HFF-Myc (cell line): ENCODE measurements around the gene GDF15.

Source experiments
- DNase-seq: peaks from one replicate; pipeline ENCODE4 v3.0.0-alpha.2; 2011; ENCODE audit warnings: low read depth; ENCODE audit errors: extremely low read depth
- H3K4me3 ChIP-seq: replicated peaks from 2 replicates; pipeline ENCODE4 v1.5.1; 2011; ENCODE audit warnings: low read depth, mild to moderate bottlenecking, control low read depth, low read length
- TF ChIP-seq, protein P1 (sequence below): IDR thresholded peaks from 2 replicates; pipeline ENCODE4 v1.5.1; 2012; ENCODE audit warnings: mild to moderate bottlenecking, low read depth, low read length, control low read depth; ENCODE audit errors: missing control alignments

The GDF15 gene

DNA sequence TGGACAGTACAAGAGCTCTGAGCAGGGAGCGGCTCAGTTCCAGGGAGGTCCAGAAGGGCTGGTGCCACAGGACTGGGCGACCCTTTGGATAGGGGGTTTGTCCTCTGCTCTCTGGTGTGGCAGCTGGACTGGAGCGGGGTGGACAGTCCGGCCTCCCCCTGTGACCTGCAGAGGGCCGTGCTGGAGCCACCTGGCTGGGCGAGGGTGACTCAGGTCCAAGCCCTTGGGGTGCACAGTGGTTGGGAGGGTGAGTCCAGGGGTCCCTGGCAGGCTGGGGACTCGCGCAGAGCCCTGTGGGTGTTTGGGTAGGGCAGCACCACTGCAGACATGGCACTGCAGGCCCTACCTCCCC, 40.4 kb downstream of the GDF15 start:
- no peak overlapping the region for H3K4me3 ChIP-seq
- TF ChIP-seq, protein P1, sequence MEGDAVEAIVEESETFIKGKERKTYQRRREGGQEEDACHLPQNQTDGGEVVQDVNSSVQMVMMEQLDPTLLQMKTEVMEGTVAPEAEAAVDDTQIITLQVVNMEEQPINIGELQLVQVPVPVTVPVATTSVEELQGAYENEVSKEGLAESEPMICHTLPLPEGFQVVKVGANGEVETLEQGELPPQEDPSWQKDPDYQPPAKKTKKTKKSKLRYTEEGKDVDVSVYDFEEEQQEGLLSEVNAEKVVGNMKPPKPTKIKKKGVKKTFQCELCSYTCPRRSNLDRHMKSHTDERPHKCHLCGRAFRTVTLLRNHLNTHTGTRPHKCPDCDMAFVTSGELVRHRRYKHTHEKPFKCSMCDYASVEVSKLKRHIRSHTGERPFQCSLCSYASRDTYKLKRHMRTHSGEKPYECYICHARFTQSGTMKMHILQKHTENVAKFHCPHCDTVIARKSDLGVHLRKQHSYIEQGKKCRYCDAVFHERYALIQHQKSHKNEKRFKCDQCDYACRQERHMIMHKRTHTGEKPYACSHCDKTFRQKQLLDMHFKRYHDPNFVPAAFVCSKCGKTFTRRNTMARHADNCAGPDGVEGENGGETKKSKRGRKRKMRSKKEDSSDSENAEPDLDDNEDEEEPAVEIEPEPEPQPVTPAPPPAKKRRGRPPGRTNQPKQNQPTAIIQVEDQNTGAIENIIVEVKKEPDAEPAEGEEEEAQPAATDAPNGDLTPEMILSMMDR = no peak
- no peak for DNase-seq

DNA sequence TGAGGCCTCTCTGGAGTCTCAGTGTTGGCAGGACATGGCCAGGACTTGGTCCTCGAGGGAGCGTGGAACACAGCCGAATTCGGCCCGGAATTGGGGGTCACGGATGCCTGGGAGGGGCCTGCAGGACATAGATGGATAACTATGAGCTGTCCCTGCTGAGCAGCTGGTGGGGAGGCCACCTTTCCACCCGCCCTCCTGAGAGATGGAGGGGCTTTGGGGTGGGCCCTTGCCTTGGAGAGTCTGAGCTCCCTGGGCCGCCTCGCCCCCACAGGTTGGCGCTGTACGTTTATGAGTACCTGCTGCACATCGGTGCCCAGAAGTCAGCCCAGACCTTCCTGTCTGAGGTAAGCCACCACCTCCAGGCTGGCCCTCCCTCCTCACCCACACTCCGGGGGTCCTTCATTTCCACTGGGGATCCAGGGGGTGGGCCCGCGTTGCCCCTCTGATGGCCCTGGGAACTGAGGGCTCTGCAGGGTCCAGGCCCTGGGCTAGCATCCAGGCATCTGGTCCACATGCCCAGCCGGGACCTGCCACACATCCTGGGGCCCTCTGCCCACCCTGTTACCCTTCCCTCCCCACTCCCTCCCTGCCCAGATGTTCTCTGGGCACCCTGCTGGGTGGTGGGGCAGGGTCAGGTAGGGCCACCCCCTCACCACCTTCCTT, 41.3 kb downstream of the GDF15 start:
- DNase-seq = no peak
- H3K4me3 ChIP-seq = no peak overlapping the region
- TF ChIP-seq, protein P1 = no peak

DNA sequence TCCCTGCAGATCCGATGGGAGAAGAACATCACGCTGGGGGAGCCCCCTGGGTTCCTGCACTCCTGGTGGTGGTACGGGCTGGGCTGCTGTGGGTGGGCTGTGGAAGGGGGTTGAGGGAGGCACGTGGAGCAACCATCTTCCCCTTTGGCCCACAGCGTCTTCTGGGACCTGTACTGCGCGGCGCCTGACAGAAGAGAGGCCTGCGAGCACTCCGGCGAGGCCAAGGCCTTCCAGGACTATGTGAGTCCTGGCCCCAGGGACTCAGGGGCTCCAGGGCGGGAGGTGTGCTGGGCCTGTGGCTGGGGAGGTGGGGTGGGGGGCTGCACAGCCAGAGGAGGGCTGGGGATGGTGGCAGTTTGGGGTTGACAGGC, 41.8 kb downstream of the GDF15 start:
- no peak for DNase-seq
- no peak overlapping the region for H3K4me3 ChIP-seq
- TF ChIP-seq, protein P1 = no peak

DNA sequence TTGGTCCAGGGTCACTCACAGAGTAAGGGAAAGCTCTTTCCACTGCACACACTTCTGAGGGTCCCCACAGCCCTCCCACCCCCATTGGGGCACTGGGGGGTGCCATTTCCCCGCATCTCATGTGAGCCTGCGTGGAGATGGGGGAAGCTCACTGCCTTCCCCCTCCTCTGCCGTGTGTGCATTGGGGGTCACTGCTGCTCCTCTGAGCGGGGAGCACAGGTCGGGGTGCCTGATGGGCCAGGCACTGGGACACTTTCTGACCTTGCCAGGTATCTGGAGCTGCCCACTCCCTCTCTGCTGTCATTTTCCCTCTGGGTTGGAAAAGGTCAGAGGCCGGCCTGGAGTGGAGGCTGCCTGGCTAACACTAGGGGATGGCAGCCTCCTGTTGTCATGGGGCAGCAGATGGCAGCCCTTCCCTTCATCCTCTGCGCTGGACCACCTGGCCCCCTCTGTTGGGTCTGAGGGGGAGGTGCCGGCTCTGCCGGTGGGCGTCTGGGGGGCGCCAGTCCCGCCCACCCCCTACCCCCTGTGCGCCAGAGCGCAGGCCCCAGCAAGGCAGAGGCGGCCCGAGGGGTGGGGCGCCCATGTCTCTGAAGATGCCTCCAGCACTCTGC, 42.3 kb downstream of the GDF15 start:
- TF ChIP-seq, protein P1 = no peak
- no peak for DNase-seq
- H3K4me3 ChIP-seq = peak overlapping the region; percentile 13; the same call in 1 of the 2 replicates

DNA sequence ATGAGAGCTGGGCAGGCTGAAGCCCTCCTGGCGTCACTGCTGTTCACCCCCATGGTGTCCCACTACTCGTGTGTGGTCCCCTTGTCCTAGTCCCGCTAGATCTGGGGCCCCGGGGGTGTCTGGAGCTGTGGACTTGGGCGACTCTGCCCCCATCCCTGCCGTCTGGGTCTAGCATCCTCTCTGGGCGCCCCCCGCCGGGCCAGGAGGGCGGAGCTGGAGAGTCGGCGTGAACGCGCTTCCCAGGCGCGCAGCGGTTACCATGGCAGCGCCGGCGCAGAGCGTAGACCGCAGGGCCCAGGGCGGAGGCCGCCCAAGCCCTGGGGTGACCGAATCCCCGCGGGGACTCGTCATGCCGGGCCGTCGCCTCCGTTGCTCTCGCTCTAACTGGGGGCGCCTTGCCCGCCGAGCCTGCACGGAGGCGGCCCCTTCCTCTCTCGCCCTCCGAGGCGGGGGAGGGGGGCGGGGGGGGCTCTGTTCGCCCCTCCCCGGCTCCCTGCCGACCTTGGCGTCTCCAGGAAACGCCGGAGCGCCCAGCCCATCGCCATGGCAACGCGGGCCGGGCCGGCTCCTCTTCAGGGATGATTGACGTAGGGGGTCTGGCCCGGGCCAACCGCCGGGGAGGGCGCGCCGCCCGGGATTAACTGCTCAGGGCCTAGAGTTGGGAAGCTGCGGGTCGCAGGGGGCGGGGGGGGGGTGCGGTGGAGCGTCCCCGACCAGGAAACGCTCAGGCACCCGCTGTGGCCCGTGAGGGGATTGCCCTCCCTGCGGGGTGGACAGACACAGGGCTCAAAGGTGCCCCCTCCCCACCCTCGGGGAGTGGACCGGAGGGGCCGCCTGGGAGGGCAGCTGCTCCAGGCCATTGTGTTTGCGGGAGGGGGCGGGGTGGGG, 43.1 kb downstream of the GDF15 start:
- TF ChIP-seq, protein P1 = no peak
- no peak for DNase-seq
- H3K4me3 ChIP-seq = peak overlapping the region; percentile 13

DNA sequence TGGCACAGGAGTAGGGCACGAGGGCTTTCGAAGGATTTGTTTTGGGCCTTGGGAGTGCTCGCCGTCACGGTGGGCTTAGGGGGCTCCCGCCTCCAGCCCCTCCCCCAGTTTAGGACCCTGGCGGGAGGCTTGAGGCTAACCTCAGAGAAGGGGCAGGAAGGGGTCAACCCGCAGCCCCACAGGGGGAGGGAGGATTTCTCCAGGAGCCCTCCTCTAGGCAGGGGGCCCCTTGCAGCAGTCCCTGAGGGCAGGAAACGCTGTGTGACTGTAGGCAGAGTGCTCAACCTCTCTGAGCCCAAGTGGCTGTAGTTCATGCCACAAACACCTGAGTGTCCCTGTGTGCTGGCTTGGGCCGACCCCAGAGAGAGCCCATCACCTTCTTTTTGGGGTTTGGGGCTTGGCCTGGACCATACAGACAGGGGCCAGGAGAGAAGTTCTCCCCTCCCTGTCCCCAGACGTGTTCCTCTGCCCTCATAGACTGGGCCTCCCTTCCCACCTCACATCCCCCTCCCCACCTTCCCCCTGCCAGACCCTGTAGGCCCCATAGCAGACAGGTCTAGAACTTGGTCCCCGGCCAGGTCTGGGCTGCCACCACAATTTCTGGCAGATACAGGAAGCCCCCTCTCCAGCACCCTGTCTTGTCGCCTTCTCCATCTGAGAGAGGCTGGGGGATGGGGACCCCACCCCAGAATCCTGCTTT, 43.9 kb downstream of the GDF15 start:
- TF ChIP-seq, protein P1 = no peak
- H3K4me3 ChIP-seq = no peak overlapping the region

More for the DNA sequence above, 43.9 kb downstream of the GDF15 start:
- no peak for DNase-seq
